WERI-Rb-1 (cell line): ENCODE measurements around the gene STARD3.

Experiments used
- DNase-seq: peaks from one replicate; pipeline ENCODE4 v3.0.0-alpha.2; 2020
- H3K27ac ChIP-seq: fragments of 250-450 bp; sonication (Bioruptor Pico); 2 replicates; pipeline ENCODE4 v1.5.1; 2020; ENCODE audit warnings: mild to moderate bottlenecking, moderate library complexity
- H3K27me3 ChIP-seq: fragments of 250-450 bp; sonication (Bioruptor Pico); 2 replicates; pipeline ENCODE4 v1.5.1; 2021; ENCODE audit warnings: mild to moderate bottlenecking, low read depth, moderate library complexity; ENCODE audit not compliant: insufficient read depth, severe bottlenecking
- H3K36me3 ChIP-seq: fragments of 250-450 bp; sonication (Bioruptor Pico); 2 replicates; pipeline ENCODE4 v1.5.1; 2020; ENCODE audit warnings: mild to moderate bottlenecking, moderate library complexity
- H3K4me3 ChIP-seq: 2 replicates; pipeline ENCODE4 v1.5.1; 2011; ENCODE audit warnings: low read depth, mild to moderate bottlenecking, control low read depth, low read length
- H3K9me3 ChIP-seq: fragments of 250-450 bp; sonication (Bioruptor Pico); 2 replicates; pipeline ENCODE4 v1.5.1; 2021; ENCODE audit warnings: mild to moderate bottlenecking, moderate library complexity; ENCODE audit not compliant: severe bottlenecking
- CTCF ChIP-seq: IDR thresholded peaks from 2 replicates; pipeline ENCODE4 v1.5.1; 2011; ENCODE audit warnings: low read depth, mild to moderate bottlenecking, control low read depth, inconsistent platforms, low read length

The STARD3 gene

GRCh38 chr17:39599004-39599664, 37.8 kb upstream of the STARD3 start:
- Histone ChIP-seq H3K36me3 (no peaks in the 10 kb centered on the region), H3K9me3 (no peaks in the 10 kb centered on the region)

GRCh38 chr17:39599665-39600231, 37.2 kb upstream of the STARD3 start:
- H3K4me3 ChIP-seq: no peak overlapping the region
- H3K27ac ChIP-seq: no peak overlapping the region
- DNase-seq: no peak
- no peak for TF ChIP-seq CTCF
- H3K27me3 ChIP-seq: peaks cover 100% of the 10 kb centered on the region
- H3K36me3 ChIP-seq: no peaks in the 10 kb centered on the region
- no peaks in the 10 kb centered on the region for H3K9me3 ChIP-seq

More at GRCh38 chr17:39599004-39599664, 37.8 kb upstream of the STARD3 start:
- peaks cover 100% of the 10 kb centered on the region for H3K27me3 ChIP-seq
- no peak overlapping the region for H3K4me3 ChIP-seq
- no peak overlapping the region for H3K27ac ChIP-seq
- TF ChIP-seq CTCF: no peak
- no peak for DNase-seq

GRCh38 chr17:39600288-39600996, 36.5 kb upstream of the STARD3 start:
- H3K36me3 ChIP-seq: no peaks in the 10 kb centered on the region
- H3K9me3 ChIP-seq: no peaks in the 10 kb centered on the region
- H3K27ac ChIP-seq: no peak overlapping the region
- H3K4me3 ChIP-seq: no peak overlapping the region
- TF ChIP-seq CTCF: no peak
- H3K27me3 ChIP-seq: peaks cover 100% of the 10 kb centered on the region
- DNase-seq: no peak

GRCh38 chr17:39600997-39601597, 35.8 kb upstream of the STARD3 start:
- Histone ChIP-seq H3K9me3 (no peaks in the 10 kb centered on the region), H3K27me3 (peaks cover 100% of the 10 kb centered on the region), H3K4me3 (no peak overlapping the region), H3K27ac (no peak overlapping the region), H3K36me3 (no peaks in the 10 kb centered on the region)
- TF ChIP-seq CTCF: no peak
- DNase-seq: no peak

- Histone ChIP-seq H3K36me3 (no peaks in the 10 kb centered on the region), H3K9me3 (no peaks in the 10 kb centered on the region), H3K4me3 (no peak overlapping the region), H3K27ac (no peak overlapping the region), H3K27me3 (peaks cover 100% of the 10 kb centered on the region)
- TF ChIP-seq CTCF: no peak
- no peak for DNase-seq
These were observed 35.0 kb upstream of the STARD3 start for GRCh38 chr17:39601758-39602532.
